Epithelial cell of proximal tubule (primary cell): Measurements from ENCODE around the gene TMPRSS3. TPM values are rescaled to one million over a fixed set of nuclear protein-coding genes. Genes with fewer than 3 reads are reported as not detected.

Experiments
- DNase-seq: peaks from one replicate; pipeline ENCODE4 v3.0.0-alpha.2; 2011; ENCODE audit warnings: low read depth
- H3K4me3 ChIP-seq: 2 replicates; pipeline ENCODE4 v1.5.1; 2011; ENCODE audit warnings: low read depth, mild to moderate bottlenecking, low read length
- CTCF ChIP-seq: conservative IDR thresholded peaks from 2 replicates; pipeline ENCODE4 v1.5.1; 2012; ENCODE audit warnings: low read depth, mild to moderate bottlenecking, low read length
- total RNA-seq: library from RNA; depleted of rRNA; stranded (reverse); fragments of >200 nt; gene quantifications from 2 replicates; pipeline ENCODE4 v1.2.3, GENCODE V29; 2015

TMPRSS3 gene
- total RNA-seq, 1 donor from 2014 or later: 2.0 TPM

- no peak for TF ChIP-seq CTCF
- H3K4me3 ChIP-seq: no peak overlapping the region
- DNase-seq: no peak
Observed at GRCh38 chr21:42370894-42371654, 24.8 kb downstream of the TMPRSS3 start.

DNA sequence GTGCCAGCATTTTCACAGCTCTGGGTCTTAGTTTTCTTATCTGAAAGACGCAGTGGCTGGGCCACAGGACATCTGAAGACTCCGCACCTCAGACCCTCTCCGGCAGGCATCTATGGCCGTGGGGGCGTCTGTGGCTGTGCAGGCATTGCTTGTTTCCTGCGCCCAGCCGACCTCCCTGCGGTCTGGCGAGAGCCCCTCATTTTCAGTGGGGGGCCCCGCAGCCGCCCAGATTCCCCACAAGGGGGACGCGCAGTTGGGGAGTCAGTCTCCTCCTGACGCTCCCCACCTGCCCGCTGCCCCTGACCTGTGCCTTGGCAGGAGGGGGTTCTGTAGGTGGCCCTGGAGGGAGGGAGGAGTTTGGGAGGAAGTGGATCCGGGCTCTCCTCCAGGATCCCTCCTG, 26.0 kb downstream of the TMPRSS3 start:
- no peak overlapping the region for H3K4me3 ChIP-seq
- TF ChIP-seq CTCF: no peak
- DNase-seq: no peak

- no peak for DNase-seq
- TF ChIP-seq CTCF: no peak
Observed at GRCh38 chr21:42367367-42368165, 28.3 kb downstream of the TMPRSS3 start.

GRCh38 chr21:42366292-42367010, 29.4 kb downstream of the TMPRSS3 start, which contains the start of gene TFF1:
Gene TFF1, minus strand, starts transcription at chr21:42366535. Its CDS starts 40 bp downstream, at chr21:42366495.
- no peak within 1 kb of the TSS for H3K4me3 ChIP-seq
- DNase-seq: no peak
- TF ChIP-seq CTCF: no peak

More at GRCh38 chr21:42367367-42368165, 28.3 kb downstream of the TMPRSS3 start:
- no peak overlapping the region for H3K4me3 ChIP-seq

DNA sequence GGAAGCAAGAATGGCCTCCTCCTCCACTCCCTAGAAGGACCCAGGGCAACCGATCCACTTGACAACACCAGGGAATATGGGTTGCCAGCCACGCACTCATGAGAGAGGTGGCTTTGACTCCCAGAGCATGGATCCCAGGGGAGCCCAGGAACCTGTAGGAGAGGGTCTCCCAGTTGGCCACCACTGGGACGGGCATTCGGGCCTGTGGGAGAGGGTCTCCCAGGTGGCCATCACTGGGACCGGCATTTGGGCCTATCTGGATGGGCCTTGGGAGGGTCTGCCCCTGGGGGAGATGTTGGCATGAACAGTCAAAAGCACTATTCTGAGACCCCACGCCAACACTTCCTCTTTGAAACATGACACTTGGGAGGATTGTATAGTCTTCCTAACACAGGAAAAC, 30.1 kb downstream of the TMPRSS3 start:
- DNase-seq: no peak
- no peak for TF ChIP-seq CTCF
- H3K4me3 ChIP-seq: no peak overlapping the region

GRCh38 chr21:42364304-42364865, 31.5 kb downstream of the TMPRSS3 start:
- H3K4me3 ChIP-seq: no peak overlapping the region
- no peak for DNase-seq
- no peak for TF ChIP-seq CTCF
